Activated naive CD4-positive, alpha-beta T cell treated with anti-CD3 and anti-CD28 coated beads, Interleukin-2, amount 10 ng/mL, durations not matched to agents 5 hours and 36 hours (primary cell): Measurements from ENCODE around the gene LCP2. TPM values are rescaled to one million over a fixed set of nuclear protein-coding genes. Genes with fewer than 3 reads are reported as not detected.

Source experiments
- total RNA-seq, 2 experiments: library from RNA; stranded (reverse); gene quantifications; one replicate each; pipeline ENCODE4 v1.2.3, GENCODE V29; 2021

LCP2 gene
- 100 to 1,000 TPM; 315 to 316 TPM for total RNA-seq

DNA sequence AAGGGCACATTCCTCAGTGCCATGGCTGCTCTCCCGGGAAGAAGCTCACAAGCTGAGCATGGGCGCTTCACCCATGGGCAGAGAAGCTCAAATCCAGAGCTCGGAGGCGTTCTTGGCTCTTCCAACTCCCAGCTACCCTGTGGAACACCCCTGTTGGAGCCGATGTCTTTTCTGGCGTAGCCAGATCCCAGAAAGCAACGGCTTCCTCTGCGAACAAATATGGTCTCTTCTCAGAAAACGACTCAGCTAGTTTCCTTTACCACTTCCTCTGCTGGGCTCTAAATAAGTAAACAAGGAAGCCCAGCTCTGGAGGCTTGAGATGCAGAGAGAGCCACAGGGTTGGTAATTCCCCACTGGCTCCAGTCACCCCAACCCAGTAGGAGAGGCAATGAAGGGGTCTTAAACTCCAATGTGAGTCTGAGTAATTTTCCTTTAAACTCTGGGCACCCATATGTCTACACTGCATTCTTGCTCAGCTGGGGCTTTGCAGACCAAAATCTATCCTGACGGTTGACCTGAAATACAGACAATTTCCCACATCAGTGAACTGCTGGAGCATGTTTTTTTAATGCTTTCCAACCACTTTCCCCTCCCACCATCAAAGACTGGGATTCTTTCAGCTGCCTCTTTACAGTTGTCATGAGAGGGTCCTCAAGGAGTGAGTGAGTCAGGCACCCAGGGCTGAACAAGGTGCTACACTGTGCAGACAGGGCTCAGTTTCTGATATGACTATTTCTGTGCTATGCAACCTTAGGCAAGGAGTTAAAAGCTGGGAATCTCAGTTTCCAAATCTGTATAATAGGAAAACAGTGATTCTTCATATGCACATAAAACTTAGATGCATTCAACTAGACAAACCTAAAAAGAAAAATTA is at the start of gene LCP2:
Gene LCP2 (minus strand): TSS at position 189 of the 874 bp plus-strand sequence. CDS start 166 bp downstream, at position 23.

DNA sequence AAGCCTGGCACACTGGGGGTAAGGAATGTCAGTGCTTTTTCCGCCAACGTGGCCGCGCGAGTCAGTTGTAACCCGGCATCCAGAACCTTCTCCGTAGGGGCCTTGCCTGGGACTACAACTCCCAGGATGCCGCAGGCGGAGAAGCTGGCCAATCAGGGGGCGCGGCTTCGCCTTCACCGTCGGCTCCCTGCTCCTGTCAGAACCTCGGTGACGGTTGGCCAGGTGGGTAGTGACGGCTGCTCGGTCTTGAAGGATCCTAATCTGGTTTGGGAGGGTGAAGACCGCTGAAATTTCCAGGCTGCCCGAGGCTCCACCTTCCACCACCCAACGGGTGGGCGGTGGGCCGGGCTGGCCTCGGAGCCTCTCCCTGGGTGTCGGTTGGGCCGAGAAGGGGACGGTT is 64.8 kb downstream of the LCP2 start, which contains the start of gene C5orf58:
Gene C5orf58 (plus strand): TSS at position 200 of the 400 bp plus-strand sequence. CDS start 1,992 bp downstream, outside the sequence.

Other genes with a start within 250 kb of the LCP2 start
- not detected for gene FOXI1, start 191.9 kb downstream of the LCP2 start, total RNA-seq
- gene C5orf58, start 64.8 kb downstream of the LCP2 start, total RNA-seq = not detected
- gene KCNMB1, start 91.6 kb upstream of the LCP2 start, total RNA-seq = not detected
- gene KCNIP1, start 206.2 kb upstream of the LCP2 start, total RNA-seq = not detected